HepG2 (cell line): ENCODE data around the gene PCGF2. TPM values are rescaled to one million over a fixed set of nuclear protein-coding genes. Genes with fewer than 3 reads are reported as not detected.
A peak's percentile ranks its signal among the peaks of the same experiment; 100 is the strongest.

Experiments
- ATF7-NPFF ChIP-seq: sonication (generic); formaldehyde crosslinking; IDR thresholded peaks from 2 replicates; pipeline ENCODE4 v1.8.1; 2023; ENCODE audit warnings: mild to moderate bottlenecking, low read depth, missing genetic modification reagents, moderate library complexity
- BRCA1 ChIP-seq: sonication (generic); formaldehyde crosslinking; IDR thresholded peaks from 2 replicates; pipeline ENCODE4 v1.4.0; 2020; ENCODE audit warnings: missing genetic modification reagents
- CEBPG ChIP-seq: IDR thresholded peaks from 2 replicates; pipeline ENCODE4 v1.6.1; 2016
- CHD4 ChIP-seq: fragments of 200-600 bp; sonication (generic); IDR thresholded peaks from 2 replicates; pipeline ENCODE4 v1.7.0; 2017; ENCODE audit warnings: mild to moderate bottlenecking, low read length, borderline replicate concordance
- HIVEP1 ChIP-seq: sonication (generic); formaldehyde crosslinking; IDR thresholded peaks from 2 replicates; pipeline ENCODE4 v1.4.0; 2020; ENCODE audit warnings: mild to moderate bottlenecking, missing genetic modification reagents
- ISL2 ChIP-seq: sonication (generic); formaldehyde crosslinking; IDR thresholded peaks from 2 replicates; pipeline ENCODE4 v1.5.0; 2020; ENCODE audit warnings: missing genetic modification reagents
- MED13 ChIP-seq: sonication (generic); formaldehyde crosslinking; IDR thresholded peaks from 2 replicates; pipeline ENCODE4 v1.5.0; 2020; ENCODE audit warnings: missing genetic modification reagents
- MLLT10 ChIP-seq: sonication (generic); formaldehyde crosslinking; IDR thresholded peaks from 2 replicates; pipeline ENCODE4 v1.4.0; 2020; ENCODE audit warnings: missing genetic modification reagents
- NFE2 ChIP-seq: sonication (generic); formaldehyde crosslinking; IDR thresholded peaks from 2 replicates; pipeline ENCODE4 v1.4.0; 2020; ENCODE audit warnings: missing genetic modification reagents
- NPAS2 ChIP-seq: sonication (generic); formaldehyde crosslinking; IDR thresholded peaks from 2 replicates; pipeline ENCODE4 v1.8.0; 2022; ENCODE audit warnings: mild to moderate bottlenecking, missing genetic modification reagents, borderline replicate concordance
- PHF21A ChIP-seq: sonication (generic); formaldehyde crosslinking; IDR thresholded peaks from 2 replicates; pipeline ENCODE4 v1.5.0; 2020; ENCODE audit warnings: mild to moderate bottlenecking, missing genetic modification reagents
- POLR2AphosphoS2 ChIP-seq: IDR thresholded peaks from 2 replicates; pipeline ENCODE4 v1.6.1; 2011; ENCODE audit warnings: low read depth, low read length, improper control_type of control experiment
- SAFB2 ChIP-seq: sonication (generic); formaldehyde crosslinking; IDR thresholded peaks from 2 replicates; pipeline ENCODE4 v1.5.1; 2020; ENCODE audit warnings: missing genetic modification reagents, low read depth, mild to moderate bottlenecking, borderline replicate concordance
- SNRNP70 ChIP-seq: fragments of 200-400 bp; formaldehyde crosslinking; IDR thresholded peaks from 2 replicates; pipeline ENCODE4 v1.6.1; 2017; ENCODE audit warnings: mild to moderate bottlenecking, low read depth, low read length, moderate library complexity
- TAF1 ChIP-seq: sonication (generic); formaldehyde crosslinking; IDR thresholded peaks from 2 replicates; pipeline ENCODE4 v1.4.0; 2020; ENCODE audit warnings: missing genetic modification reagents
- TCF7L2 ChIP-seq: IDR thresholded peaks from 2 replicates; pipeline ENCODE4 v1.6.1; 2011; ENCODE audit warnings: mild to moderate bottlenecking, low read depth, low read length, moderate library complexity
- THRA ChIP-seq: sonication (generic); formaldehyde crosslinking; IDR thresholded peaks from 2 replicates; pipeline ENCODE4 v1.4.0; 2020; ENCODE audit warnings: missing genetic modification reagents, borderline replicate concordance
- ZNF225 ChIP-seq: sonication (generic); formaldehyde crosslinking; IDR thresholded peaks from 2 replicates; pipeline ENCODE4 v1.4.0; 2020; ENCODE audit warnings: mild to moderate bottlenecking, missing genetic modification reagents
- ZNF317 ChIP-seq: sonication (generic); formaldehyde crosslinking; IDR thresholded peaks from 2 replicates; pipeline ENCODE4 v1.5.0; 2020; ENCODE audit warnings: mild to moderate bottlenecking, missing genetic modification reagents
- ZNF563 ChIP-seq: sonication (generic); formaldehyde crosslinking; IDR thresholded peaks from 2 replicates; pipeline ENCODE4 v1.8.0; 2022; ENCODE audit warnings: mild to moderate bottlenecking, moderate library complexity, missing genetic modification reagents
- ZNF569 ChIP-seq: sonication (generic); formaldehyde crosslinking; IDR thresholded peaks from 2 replicates; pipeline ENCODE4 v1.5.0; 2020; ENCODE audit warnings: mild to moderate bottlenecking, missing genetic modification reagents, moderate library complexity, borderline replicate concordance
- ZNF891 ChIP-seq: sonication (generic); formaldehyde crosslinking; IDR thresholded peaks from 2 replicates; pipeline ENCODE4 v1.5.0; 2020; ENCODE audit warnings: mild to moderate bottlenecking, missing genetic modification reagents
- ZSCAN12 ChIP-seq: sonication (generic); formaldehyde crosslinking; IDR thresholded peaks from 2 replicates; pipeline ENCODE4 v1.9.0; 2021; ENCODE audit warnings: mild to moderate bottlenecking, missing genetic modification reagents
- ZSCAN9 ChIP-seq: IDR thresholded peaks from 2 replicates; pipeline ENCODE4 v1.6.1; 2016; ENCODE audit warnings: borderline replicate concordance
- polyA plus RNA-seq, 8 experiments: library from polyadenylated mRNA; depleted of rRNA in 3 of 8; stranded (reverse) in 7 of 8; unstranded in 1 of 8; fragments of >200 nt; fragmentation: Illumina TruSeq in 4 of 8; extraction: Trizol in 4 of 8; gene quantifications; 2 replicates each; pipeline versions ENCODE4 v1.2.1 to v1.2.3, GENCODE V29; 2011 to 2016; ENCODE audit warnings: low read depth in 4 of 8, missing spikeins in 1 of 8, mixed read lengths in 1 of 8; ENCODE audit not compliant: insufficient read depth in 1 of 8
- total RNA-seq, 5 experiments: library from RNA; depleted of rRNA; stranded (reverse); fragments of >200 nt; fragmentation: Illumina TruSeq; extraction: Trizol; gene quantifications; 2 replicates each; pipeline ENCODE4 v1.2.3, GENCODE V29; 2016; ENCODE audit warnings: low read depth in 1 of 5
- TF ChIP-seq, protein P1 (sequence below): IDR thresholded peaks from 2 replicates; pipeline ENCODE4 v1.6.1; 2016
- TF ChIP-seq, protein P2 (sequence below): sonication (generic); formaldehyde crosslinking; IDR thresholded peaks from 2 replicates; pipeline ENCODE4 v1.5.0; 2020; ENCODE audit warnings: missing genetic modification reagents

The PCGF2 gene
- total and polyA plus RNA-seq, 2 of the 13 experiments (the other 11 are each of a cell fraction or from before 2014, with no cell fraction given), result 11.6 to 29.4 TPM

GRCh38 chr17:38749223-38750043 lies 1.3 kb upstream of the PCGF2 start (continued):
- TF ChIP-seq, protein P1, sequence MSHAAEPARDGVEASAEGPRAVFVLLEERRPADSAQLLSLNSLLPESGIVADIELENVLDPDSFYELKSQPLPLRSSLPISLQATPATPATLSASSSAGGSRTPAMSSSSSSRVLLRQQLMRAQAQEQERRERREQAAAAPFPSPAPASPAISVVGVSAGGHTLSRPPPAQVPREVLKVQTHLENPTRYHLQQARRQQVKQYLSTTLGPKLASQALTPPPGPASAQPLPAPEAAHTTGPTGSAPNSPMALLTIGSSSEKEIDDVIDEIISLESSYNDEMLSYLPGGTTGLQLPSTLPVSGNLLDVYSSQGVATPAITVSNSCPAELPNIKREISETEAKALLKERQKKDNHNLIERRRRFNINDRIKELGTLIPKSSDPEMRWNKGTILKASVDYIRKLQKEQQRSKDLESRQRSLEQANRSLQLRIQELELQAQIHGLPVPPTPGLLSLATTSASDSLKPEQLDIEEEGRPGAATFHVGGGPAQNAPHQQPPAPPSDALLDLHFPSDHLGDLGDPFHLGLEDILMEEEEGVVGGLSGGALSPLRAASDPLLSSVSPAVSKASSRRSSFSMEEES (CRISPR knock-in tag), result peak; percentile 86
- TF ChIP-seq ZNF317 (CRISPR knock-in tag), result peak; percentile 34
- TF ChIP-seq, protein P2, sequence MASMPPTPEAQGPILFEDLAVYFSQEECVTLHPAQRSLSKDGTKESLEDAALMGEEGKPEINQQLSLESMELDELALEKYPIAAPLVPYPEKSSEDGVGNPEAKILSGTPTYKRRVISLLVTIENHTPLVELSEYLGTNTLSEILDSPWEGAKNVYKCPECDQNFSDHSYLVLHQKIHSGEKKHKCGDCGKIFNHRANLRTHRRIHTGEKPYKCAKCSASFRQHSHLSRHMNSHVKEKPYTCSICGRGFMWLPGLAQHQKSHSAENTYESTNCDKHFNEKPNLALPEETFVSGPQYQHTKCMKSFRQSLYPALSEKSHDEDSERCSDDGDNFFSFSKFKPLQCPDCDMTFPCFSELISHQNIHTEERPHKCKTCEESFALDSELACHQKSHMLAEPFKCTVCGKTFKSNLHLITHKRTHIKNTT (CRISPR knock-in tag), result no peak
- TF ChIP-seq NPAS2, result no peak
- TF ChIP-seq MED13 (CRISPR knock-in tag), result peak; percentile 76; the same call in 1 of the 2 replicates
- TF ChIP-seq ISL2 (CRISPR knock-in tag), result peak; percentile 26
- no peak; the same call in 1 of the 2 replicates for TF ChIP-seq BRCA1 (CRISPR knock-in tag)
- no peak for TF ChIP-seq NFE2
- no peak for TF ChIP-seq TCF7L2
- TF ChIP-seq PHF21A (CRISPR knock-in tag), result peak; percentile 88; the same call in 1 of the 2 replicates
- no peak for TF ChIP-seq CHD4
- peak; percentile 24 for TF ChIP-seq SAFB2 (CRISPR knock-in tag)
- TF ChIP-seq ZNF563 (CRISPR knock-in tag), result peak; percentile 56; the same call in 1 of the 2 replicates
- TF ChIP-seq THRA (CRISPR knock-in tag), result peak; percentile 63; the same call in 1 of the 2 replicates
- TF ChIP-seq CEBPG, result no peak
- no peak for TF ChIP-seq MLLT10 (CRISPR knock-in tag)
- peak; percentile 97 for TF ChIP-seq TAF1 (CRISPR knock-in tag)
- no peak for TF ChIP-seq POLR2AphosphoS2
- no peak; the same call in 1 of the 2 replicates for TF ChIP-seq HIVEP1 (CRISPR knock-in tag)
- TF ChIP-seq ZNF569, result no peak
- no peak; the same call in 1 of the 2 replicates for TF ChIP-seq ZSCAN9 (CRISPR knock-in tag)
- TF ChIP-seq ZNF225, result no peak
- TF ChIP-seq ATF7-NPFF (CRISPR knock-in tag), result peak; percentile 87
- TF ChIP-seq SNRNP70, result no peak
- peak; percentile 65 for TF ChIP-seq ZNF891 (CRISPR knock-in tag)
- TF ChIP-seq ZSCAN12 (CRISPR knock-in tag), result no peak; the same call in 1 of the 2 replicates
